OCI-M2 (cell line): ENCODE measurements around the gene HEPACAM2.

Source experiments
- DNase-seq: peaks from one replicate; lab custom pipeline; 2025; ENCODE audit not compliant: unreplicated experiment; lab: John Stamatoyannopoulos, UW

Gene HEPACAM2

DNA sequence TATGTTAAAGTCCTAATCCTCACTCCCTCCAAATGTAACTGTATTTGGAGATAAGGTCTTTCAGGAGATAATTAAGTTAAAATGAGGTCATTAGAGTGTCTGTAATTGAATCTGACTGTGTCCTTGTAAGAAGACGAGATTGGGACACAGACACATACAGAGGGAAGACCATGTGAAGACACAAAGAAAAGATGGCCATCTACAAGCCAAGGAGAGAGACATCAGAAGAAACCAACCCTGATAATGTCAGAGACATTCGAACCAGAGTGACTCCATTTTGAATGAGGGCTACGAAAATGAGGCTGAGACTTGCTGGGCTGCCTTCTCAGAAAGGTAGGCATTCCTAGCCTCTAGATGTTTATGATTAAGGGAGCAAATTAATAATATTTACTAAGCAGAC lies 77.5 kb downstream of the HEPACAM2 start:
- no peak for DNase-seq

DNA sequence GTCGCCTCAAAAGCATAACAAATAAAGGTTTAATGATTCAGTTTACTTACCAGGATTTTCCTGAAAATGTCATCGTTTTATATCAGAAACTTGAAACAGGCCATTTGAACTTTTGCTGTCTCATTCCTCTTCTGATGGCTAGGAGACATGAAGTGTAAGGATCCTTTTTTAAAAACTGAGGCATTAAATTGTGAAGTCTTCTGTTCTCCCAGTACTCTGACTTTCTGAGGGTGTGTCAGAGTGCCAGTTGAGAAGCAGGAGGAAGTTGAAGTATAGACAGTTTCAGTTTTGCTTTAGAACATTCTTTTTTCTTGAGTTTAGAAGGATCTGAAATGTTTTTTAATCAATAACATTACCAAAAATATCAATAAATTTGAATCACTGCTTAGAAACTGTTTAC lies 78.1 kb downstream of the HEPACAM2 start, which contains the start of gene SAMD9L:
SAMD9L (minus strand) TSS at position 242 of the 400 bp plus-strand sequence. CDS start 12,414 bp downstream, outside the sequence.
- no peak for DNase-seq

DNA sequence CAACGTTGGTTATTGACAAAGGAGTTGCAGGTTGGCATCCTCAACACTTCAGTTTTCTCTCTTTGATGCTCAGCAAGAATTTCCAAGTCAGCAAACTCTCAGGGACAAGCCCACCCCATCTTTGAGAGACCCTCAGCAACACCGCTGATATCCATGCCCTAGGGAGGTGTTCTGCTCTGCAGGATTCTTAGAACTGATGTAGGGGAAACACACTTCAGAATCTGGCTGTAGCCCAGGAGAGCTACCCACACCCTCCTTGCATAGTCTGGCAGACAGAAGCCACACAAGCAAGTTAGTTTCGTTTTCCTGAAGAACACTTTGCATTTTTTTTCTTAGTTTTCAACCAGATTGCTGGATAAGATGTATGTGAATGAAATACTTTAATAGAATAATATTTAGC lies 78.9 kb downstream of the HEPACAM2 start:
- no peak for DNase-seq

DNA sequence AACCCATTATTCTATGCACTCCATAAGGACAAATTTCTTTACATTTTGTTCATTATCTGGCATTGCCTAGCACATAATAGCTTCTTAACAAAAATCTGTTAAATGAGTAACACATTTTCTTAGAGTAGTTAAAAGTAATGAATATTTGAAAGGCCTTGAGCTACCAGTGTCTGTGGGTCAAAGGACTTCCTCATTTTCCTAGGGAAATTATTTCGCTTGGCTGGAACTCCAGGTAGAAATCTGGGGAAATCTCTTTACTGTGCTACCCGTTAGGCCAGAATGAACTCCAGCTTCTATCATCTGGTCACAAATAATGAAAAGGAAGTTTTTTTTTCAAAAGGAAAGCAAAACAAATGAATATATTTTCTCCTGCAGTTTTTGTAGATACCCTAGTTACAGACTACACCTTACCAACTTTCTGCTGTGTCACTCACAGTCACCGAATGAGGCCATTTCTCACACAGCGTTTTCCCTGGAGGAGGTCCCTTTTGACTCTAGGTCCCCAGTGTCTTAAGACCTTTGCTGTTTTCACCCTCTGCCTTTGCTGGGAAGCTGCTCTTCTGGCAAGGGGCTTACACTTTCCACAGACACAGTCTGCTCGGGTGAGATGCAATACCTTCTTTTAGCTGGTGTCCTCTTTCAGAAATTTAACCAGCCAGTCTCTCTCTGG lies 79.7 kb downstream of the HEPACAM2 start:
- no peak for DNase-seq

DNA sequence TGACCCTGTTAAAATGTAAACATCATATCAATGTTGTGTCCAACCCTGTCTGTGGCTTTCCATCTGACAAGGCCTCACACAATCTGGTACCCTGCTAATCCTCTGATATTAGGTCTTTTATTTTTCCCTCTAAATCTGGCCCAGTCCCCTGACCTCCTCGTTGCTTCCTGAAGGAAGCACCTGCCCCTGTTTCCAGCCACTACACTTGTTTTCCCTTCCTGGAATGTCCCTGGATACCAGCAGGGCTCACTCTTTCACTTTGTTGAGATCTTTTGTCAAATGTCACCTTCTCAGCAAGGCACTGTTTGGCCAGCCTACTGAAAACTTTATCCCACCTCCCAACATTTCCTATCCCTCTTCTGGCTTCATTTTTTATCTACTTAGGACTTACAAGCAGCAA lies 80.2 kb downstream of the HEPACAM2 start:
- no peak for DNase-seq

DNA sequence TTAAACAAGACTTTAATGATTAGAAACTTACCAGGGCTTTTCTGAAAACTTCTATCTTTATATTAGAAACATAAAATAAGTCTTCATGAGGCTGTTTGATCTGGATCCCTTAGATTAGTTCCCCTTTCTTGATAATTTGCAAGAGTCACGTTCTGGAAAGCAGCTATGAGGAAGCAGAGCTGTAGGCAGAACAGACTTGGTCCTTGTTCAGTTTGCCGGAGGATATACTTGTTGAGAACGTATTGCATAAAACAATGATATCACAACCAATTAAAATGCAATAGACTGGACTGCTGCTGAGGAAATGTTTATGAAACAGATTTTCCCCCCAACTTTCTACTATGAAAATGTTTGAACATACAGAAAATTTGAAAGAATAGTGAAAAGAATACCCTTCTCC lies 80.9 kb downstream of the HEPACAM2 start:
- DNase-seq = no peak

DNA sequence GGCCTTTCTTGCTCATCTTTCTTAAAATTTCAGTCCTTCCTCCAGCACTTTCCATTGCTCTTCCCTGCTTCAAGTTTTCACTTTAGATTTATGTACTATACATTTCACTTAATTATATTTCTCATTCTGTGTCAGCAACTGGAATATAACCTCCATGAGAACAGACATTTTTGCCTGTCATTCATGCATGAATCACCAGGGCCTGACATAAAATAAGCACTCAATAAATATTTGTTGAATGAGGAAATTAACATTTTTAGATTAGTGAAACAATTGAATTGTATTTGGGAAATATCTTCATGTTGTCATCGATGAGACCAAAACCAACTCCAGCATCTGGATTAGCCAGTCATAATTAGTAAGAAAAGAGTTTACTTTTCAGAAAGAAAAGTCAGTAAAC lies 84.1 kb downstream of the HEPACAM2 start:
- DNase-seq = no peak

DNA sequence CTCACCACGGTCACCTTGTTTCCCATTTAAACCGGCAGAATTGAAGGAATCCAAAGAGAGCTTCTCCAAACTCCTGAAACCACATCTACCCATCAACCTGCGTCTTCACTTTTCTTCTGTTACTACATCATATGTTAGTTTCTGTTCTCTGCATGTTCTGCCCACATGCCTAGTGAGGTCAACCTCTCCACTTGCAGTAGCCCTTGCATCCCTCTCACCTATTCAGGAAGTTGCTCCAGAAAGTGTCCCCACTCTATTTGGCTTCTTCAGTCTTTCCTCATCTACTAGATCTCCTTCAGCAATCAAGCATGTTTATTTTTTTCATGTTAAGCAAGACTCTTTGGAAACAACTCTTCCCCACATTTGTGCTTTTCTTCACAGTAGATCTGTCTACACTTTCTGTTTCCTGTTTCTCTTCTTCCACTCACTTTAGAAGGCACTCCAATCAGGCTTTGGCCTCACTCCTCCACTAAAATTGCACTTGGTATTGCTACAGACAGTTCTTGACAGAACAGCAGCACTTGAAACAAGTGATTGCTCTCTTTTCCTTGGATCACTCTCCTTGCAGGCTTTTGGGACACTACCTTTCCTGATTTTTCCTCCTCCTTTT lies 85.6 kb downstream of the HEPACAM2 start:
- no peak for DNase-seq

DNA sequence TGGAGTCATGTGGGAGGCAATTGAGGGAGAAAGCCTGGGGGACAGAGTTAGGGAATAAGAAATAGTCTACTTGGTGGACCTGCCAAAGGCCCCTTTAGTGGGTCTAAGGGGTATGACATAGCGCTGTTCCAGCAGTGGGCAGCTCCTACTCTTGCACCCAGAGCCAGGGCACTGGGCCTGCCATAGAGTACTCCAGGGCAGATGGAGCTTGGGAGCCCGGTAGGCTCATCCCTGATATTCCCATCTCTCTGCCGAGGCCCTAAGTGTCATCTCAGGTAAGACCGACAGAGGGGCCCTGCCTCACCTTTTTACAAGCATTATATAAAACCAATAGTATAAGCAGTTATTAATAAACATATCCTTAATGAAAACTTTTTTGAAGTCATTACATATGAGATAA lies 87.7 kb downstream of the HEPACAM2 start:
- no peak for DNase-seq
